Ascending aorta (tissue), 2 donors: Measurements from ENCODE around the gene ENDOV. TPM values are rescaled to one million over a fixed set of nuclear protein-coding genes. Genes with fewer than 3 reads are reported as not detected.

Experiments
- DNase-seq, 2 donors: peaks; one replicate each; pipeline ENCODE4 v3.0.0-alpha.2; 2019; ENCODE audit warnings: low spot score in 2 of 2
- H3K27ac ChIP-seq, 2 donors: fragments of 200-600 bp; sonication (generic); one replicate each; pipeline ENCODE4 v1.5.1; 2016 to 2017; ENCODE audit warnings: mild to moderate bottlenecking in 1 of 2
- H3K27me3 ChIP-seq: fragments of 200-600 bp; sonication (generic); one replicate; pipeline ENCODE4 v1.5.1; 2017
- H3K36me3 ChIP-seq, 2 donors: fragments of 200-600 bp; sonication (generic); one replicate each; pipeline ENCODE4 v1.5.1; 2016
- H3K4me1 ChIP-seq, 2 donors: fragments of 200-600 bp; sonication (generic); one replicate each; pipeline ENCODE4 v1.5.1; 2016 to 2017; ENCODE audit warnings: mild to moderate bottlenecking in 1 of 2
- H3K4me3 ChIP-seq, 2 donors: fragments of 200-600 bp; sonication (generic); one replicate each; pipeline ENCODE4 v1.5.1; 2016 to 2017; ENCODE audit warnings: mild to moderate bottlenecking in 1 of 2
- H3K9me3 ChIP-seq, 2 donors: fragments of 200-600 bp; sonication (generic); one replicate each; pipeline ENCODE4 v1.5.1; 2016
- intact Hi-C: fragments of 100-400 bp; cut with DNase I; formaldehyde crosslinking; loops from one replicate; pipeline ENCODE4 v1.15.1; 2023
- total RNA-seq: library from RNA; depleted of rRNA; stranded (reverse); fragments of >200 nt; gene quantifications from one replicate; pipeline ENCODE4 v1.1.0, GENCODE V29; 2016
- TF ChIP-seq, protein P1 (sequence below), 3 experiments: fragments of 200-600 bp in 2 of 3; fragments of 450-650 bp in 1 of 3; sonication (generic) in 2 of 3; IDR thresholded peaks; one replicate each; pipeline ENCODE4 v1.5.1; 2016 to 2019; ENCODE audit warnings: antibody characterized with exemption in 3 of 3, mild to moderate bottlenecking in 1 of 3, moderate library complexity in 1 of 3

Gene ENDOV
- total RNA-seq, 1 donor from 2014 or later, result 18.0 TPM

DNA sequence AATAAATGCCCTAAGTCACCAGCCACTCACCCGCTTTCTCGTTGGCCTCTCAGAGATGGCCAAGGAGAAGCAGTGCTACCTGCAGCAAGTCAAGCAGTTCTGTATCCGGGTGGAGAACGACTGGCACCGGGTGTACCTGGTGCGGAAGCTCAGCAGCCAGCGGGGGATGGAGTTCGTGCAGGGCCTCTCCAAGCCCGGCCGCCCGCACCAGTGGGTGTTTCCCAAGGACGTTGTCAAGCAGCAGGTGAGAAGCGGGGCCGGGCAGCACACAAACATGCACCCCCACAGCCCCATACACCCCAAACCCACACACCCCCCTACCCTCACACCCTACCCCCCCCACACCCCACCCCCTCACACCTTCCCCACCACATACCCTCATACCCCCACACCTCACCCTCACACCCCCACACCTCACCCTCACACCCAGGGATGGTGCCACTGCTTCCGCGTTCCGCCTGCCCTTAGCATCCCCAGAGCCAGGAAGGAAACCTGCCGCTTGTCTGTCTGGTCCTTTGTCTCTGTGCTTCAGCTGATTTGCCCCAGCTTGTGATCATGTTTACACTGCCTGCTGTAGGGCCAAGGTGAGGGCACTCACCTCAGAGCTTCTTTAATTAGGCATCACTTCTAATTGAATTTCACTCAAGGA lies 41.9 kb upstream of the ENDOV start:
- H3K4me3 ChIP-seq, result no peak overlapping the region
- H3K9me3 ChIP-seq, result no peaks in the 10 kb centered on the region
- intact Hi-C loops, result no loop called here
- no peak for DNase-seq
- H3K4me1 ChIP-seq, result no peaks in the 10 kb centered on the region
- H3K27me3 ChIP-seq, result no peaks in the 10 kb centered on the region
- peaks cover 89 to 98% of the 10 kb centered on the region in 2 donors for H3K36me3 ChIP-seq
- H3K27ac ChIP-seq, result no peak overlapping the region
- TF ChIP-seq, protein P1, sequence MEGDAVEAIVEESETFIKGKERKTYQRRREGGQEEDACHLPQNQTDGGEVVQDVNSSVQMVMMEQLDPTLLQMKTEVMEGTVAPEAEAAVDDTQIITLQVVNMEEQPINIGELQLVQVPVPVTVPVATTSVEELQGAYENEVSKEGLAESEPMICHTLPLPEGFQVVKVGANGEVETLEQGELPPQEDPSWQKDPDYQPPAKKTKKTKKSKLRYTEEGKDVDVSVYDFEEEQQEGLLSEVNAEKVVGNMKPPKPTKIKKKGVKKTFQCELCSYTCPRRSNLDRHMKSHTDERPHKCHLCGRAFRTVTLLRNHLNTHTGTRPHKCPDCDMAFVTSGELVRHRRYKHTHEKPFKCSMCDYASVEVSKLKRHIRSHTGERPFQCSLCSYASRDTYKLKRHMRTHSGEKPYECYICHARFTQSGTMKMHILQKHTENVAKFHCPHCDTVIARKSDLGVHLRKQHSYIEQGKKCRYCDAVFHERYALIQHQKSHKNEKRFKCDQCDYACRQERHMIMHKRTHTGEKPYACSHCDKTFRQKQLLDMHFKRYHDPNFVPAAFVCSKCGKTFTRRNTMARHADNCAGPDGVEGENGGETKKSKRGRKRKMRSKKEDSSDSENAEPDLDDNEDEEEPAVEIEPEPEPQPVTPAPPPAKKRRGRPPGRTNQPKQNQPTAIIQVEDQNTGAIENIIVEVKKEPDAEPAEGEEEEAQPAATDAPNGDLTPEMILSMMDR (IDR thresholded peaks at IDR 0.05), result no peak

DNA sequence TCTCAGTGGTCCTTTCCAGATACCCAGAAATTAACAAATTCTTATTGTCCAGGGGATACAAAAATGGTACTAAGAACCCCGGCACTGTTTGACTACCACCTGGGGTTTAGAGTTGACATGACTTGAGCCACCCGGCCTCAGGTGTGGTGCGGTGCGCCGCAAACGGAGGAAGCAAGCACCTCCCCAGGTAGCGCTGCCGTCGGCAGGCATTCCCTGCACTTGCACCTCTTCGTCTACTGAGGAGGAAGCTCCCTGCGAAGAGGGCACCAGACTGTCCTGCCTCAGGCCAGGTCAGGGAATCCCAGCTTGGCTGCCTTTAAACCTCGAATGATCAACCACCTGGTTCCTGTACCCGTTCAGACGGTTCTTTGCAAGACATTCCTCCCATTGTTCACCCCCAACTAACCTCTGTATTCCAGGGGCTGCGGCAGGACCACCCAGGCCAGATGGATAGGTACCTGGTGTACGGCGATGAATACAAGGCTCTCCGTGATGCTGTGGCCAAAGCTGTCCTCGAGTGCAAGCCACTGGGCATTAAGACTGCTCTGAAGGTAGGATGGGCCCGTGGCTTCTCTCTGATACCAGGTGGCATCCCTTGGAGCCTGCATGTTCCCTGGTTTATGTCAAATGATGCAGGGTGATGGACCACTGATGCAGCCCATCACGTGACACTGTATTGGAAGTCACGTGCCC lies 40.8 kb upstream of the ENDOV start:
- Histone ChIP-seq H3K4me1 (no peaks in the 10 kb centered on the region), H3K27me3 (no peaks in the 10 kb centered on the region), H3K27ac (no peak overlapping the region), H3K36me3 (peaks cover 89 to 98% of the 10 kb centered on the region in 2 donors), H3K9me3 (no peaks in the 10 kb centered on the region), H3K4me3 (no peak overlapping the region)
- no peak for DNase-seq
- TF ChIP-seq, protein P1 (IDR thresholded peaks at IDR 0.05), result no peak
- intact Hi-C loops, result no loop called here

DNA sequence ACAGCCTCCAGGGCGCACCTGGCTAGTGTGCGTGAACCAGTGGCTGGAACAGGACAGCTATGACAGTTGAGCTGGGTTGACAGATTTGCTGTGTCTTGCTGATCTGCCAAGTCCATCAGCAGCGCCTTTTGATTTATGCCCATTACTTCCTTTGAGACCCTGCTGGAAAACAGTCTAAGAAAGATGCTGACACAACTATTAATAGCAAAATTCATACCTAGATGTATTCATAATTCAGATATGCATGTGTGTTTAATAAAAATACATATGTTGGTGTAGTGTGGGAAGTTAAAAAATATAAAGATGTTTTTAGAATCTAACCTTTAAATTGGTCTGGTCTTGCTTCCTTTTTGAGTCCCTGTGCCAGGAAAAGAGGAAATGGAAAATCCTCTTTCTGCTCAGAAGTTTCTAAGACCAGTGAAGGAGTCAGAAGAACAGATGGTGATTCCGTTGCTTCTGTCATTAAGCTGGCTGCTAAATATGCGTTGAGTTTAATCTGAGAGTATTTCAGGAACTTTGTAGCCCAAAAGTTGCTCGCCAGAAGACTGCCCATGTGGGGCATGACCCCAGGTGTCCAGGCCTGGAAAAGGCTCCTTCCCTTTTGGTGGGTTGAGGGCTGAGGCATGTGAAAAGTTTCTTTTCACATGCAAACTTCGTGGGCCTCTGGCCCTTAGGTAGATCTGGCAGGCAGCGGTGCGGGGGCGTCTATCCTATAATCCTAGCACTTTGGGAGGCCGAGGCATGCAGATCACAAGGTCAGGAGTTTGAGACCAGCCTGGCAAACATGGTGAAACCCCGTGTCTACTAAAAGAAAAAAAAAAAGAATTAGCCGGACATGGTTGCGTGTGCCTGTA lies 40.0 kb upstream of the ENDOV start:
- H3K4me3 ChIP-seq, result no peak overlapping the region
- intact Hi-C loops, result no loop called here
- H3K27me3 ChIP-seq, result no peaks in the 10 kb centered on the region
- TF ChIP-seq, protein P1 (IDR thresholded peaks at IDR 0.05), result no peak
- H3K4me1 ChIP-seq, result no peaks in the 10 kb centered on the region
- H3K36me3 ChIP-seq, result peaks cover 85 to 98% of the 10 kb centered on the region in 2 donors
- H3K27ac ChIP-seq, result no peak overlapping the region
- H3K9me3 ChIP-seq, result no peaks in the 10 kb centered on the region
- no peak for DNase-seq

DNA sequence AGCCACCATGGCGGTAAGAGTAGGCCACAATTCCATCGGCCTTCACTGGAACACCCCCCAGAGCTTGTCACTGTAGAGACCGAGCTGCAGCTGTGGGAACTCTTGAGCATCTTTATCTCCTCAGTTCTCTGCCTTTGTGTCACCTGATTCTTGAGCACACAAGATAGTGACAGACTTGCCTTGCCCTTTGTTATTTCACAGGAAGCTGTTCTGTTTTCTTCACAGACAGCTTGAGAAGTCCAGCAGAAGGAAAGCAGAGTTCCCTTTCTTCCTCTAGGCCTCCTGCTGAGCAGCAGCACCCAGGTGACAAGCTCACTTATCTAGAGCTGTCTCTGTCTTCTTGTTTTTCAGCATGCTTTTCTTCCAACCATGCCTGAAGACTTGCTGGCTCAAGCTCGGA lies 38.4 kb upstream of the ENDOV start:
- no peak overlapping the region for H3K27ac ChIP-seq
- intact Hi-C loops, result no loop called here
- no peak for DNase-seq
- H3K9me3 ChIP-seq, result no peaks in the 10 kb centered on the region
- H3K36me3 ChIP-seq, result peaks cover 92 to 100% of the 10 kb centered on the region in 2 donors
- H3K4me1 ChIP-seq, result no peaks in the 10 kb centered on the region
- TF ChIP-seq, protein P1 (IDR thresholded peaks at IDR 0.05), result no peak
- H3K27me3 ChIP-seq, result no peaks in the 10 kb centered on the region
- no peak overlapping the region for H3K4me3 ChIP-seq

DNA sequence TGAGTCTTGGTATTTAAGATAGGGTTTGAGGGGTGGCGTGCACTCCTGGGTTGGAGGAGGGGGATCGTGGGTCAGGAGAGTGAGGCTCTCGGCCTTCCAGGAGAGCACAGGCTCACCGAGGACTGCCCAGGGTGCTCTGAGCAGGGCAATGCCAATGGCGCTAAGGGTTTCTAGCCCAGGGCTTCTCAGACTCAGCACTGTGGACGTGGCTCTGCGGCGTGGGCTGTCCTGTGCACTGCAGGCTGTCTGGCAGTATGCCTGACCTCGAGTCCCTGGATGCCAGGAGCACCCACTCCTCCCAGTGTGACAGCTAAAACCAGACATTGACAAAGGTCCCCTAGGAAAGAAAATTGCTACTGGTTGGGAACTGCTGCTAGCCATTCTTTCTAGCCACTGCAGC lies 37.2 kb upstream of the ENDOV start:
- peaks cover 88 to 100% of the 10 kb centered on the region in 2 donors for H3K36me3 ChIP-seq
- intact Hi-C loops, result no loop called here
- TF ChIP-seq, protein P1 (IDR thresholded peaks at IDR 0.05), result no peak
- no peak overlapping the region for H3K27ac ChIP-seq
- no peak for DNase-seq
- H3K4me1 ChIP-seq, result no peaks in the 10 kb centered on the region
- H3K4me3 ChIP-seq, result no peak overlapping the region
- H3K27me3 ChIP-seq, result no peaks in the 10 kb centered on the region
- H3K9me3 ChIP-seq, result no peaks in the 10 kb centered on the region
